ENCODE results near the gene PALD1. TPM values are rescaled to one million over a fixed set of nuclear protein-coding genes. Genes with fewer than 3 reads are reported as not detected.

The PALD1 gene
- total and polyA plus RNA-seq, 2 experiments from 2014 or later, result 11.9 to 58.2 TPM

DNA sequence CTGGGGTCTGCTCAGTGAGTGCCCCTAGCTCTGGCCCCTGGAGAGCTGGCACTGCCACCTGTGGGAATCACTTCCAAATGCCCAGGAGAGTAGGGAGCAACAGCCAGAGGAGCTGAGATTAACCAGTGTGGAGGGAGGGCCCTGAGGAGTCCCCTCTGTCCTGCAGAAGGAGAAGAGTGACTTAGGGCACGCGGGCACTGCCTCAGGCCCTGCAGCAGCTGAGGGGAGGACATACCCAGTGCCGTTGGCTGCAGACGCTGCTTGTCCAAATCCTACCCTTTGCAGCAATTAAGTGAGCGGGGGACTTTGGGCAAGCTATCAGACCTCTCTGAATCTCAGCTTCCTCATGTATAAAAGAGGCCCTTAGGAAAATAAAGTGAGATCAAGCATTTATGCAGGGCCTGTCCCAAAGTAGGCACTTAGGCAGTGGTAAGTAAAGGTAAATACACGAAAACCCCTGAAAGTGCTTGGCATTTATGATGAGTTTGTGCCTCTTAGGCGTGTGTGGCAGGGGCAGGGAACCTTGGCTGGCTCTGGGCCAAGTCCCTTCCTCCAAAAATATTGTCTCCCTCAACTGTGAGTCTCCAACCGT is 107.1 kb downstream of the PALD1 start (continued):
- TF ChIP-seq ZNF331 (CRISPR knock-in tag; IDR thresholded peaks at IDR 0.05; ENCODE audit: low read depth) (no peak), CREB1 (CRISPR knock-in tag; IDR thresholded peaks at IDR 0.05; ENCODE audit: low read depth) (no peak), POLR2AphosphoS5 (IDR thresholded peaks at IDR 0.05; ENCODE audit: low read depth) (no peak), STAT1 (IDR thresholded peaks at IDR 0.05; ENCODE audit: unreplicated experiment) (no peak)
- TF ChIP-seq, protein P1, sequence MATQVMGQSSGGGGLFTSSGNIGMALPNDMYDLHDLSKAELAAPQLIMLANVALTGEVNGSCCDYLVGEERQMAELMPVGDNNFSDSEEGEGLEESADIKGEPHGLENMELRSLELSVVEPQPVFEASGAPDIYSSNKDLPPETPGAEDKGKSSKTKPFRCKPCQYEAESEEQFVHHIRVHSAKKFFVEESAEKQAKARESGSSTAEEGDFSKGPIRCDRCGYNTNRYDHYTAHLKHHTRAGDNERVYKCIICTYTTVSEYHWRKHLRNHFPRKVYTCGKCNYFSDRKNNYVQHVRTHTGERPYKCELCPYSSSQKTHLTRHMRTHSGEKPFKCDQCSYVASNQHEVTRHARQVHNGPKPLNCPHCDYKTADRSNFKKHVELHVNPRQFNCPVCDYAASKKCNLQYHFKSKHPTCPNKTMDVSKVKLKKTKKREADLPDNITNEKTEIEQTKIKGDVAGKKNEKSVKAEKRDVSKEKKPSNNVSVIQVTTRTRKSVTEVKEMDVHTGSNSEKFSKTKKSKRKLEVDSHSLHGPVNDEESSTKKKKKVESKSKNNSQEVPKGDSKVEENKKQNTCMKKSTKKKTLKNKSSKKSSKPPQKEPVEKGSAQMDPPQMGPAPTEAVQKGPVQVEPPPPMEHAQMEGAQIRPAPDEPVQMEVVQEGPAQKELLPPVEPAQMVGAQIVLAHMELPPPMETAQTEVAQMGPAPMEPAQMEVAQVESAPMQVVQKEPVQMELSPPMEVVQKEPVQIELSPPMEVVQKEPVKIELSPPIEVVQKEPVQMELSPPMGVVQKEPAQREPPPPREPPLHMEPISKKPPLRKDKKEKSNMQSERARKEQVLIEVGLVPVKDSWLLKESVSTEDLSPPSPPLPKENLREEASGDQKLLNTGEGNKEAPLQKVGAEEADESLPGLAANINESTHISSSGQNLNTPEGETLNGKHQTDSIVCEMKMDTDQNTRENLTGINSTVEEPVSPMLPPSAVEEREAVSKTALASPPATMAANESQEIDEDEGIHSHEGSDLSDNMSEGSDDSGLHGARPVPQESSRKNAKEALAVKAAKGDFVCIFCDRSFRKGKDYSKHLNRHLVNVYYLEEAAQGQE (IDR thresholded peaks at IDR 0.05; ENCODE audit: unreplicated experiment), result no peak
- TF ChIP-seq, protein P2, sequence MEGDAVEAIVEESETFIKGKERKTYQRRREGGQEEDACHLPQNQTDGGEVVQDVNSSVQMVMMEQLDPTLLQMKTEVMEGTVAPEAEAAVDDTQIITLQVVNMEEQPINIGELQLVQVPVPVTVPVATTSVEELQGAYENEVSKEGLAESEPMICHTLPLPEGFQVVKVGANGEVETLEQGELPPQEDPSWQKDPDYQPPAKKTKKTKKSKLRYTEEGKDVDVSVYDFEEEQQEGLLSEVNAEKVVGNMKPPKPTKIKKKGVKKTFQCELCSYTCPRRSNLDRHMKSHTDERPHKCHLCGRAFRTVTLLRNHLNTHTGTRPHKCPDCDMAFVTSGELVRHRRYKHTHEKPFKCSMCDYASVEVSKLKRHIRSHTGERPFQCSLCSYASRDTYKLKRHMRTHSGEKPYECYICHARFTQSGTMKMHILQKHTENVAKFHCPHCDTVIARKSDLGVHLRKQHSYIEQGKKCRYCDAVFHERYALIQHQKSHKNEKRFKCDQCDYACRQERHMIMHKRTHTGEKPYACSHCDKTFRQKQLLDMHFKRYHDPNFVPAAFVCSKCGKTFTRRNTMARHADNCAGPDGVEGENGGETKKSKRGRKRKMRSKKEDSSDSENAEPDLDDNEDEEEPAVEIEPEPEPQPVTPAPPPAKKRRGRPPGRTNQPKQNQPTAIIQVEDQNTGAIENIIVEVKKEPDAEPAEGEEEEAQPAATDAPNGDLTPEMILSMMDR (conservative IDR thresholded peaks at IDR 0.05; ENCODE audit: low read depth in 2 of 2), result no peak

DNA sequence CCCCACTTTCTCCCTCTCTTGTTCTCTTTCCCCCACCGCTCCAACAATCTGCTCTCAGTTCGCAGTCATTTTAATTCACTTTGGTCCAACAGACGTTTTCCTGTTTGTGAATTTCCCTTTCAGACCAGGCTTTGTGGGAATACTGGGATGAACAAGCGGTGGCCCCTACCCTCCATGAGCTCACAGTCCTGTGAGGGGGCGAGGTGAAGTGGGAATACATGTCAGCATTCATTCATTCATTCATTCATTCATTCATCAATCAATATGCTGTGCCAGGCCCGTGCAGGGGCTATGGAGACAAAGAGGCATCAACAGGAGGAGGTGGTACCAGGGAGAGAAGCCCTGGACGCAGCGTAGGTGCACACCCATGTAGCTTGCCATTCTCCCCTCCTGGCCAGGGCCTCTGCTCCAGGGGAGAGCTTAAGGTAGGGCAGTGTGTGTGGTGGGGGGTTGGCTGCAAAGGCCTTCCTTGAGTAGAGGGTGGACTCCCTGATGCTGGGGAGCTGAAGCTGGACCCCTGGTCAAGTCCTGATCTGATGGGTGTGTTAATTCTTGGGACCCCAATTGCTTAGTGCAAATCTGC is 107.9 kb downstream of the PALD1 start:
- Histone ChIP-seq H3K4me2 (no peak overlapping the region), H3F3A (replicated peaks; ENCODE audit: low read depth) (peaks cover 3% of the 10 kb centered on the region; the same call in 1 of the 2 replicates), H4K20me1 (replicated peaks; ENCODE audit: insufficient read depth) (no peaks in the 10 kb centered on the region), H3K79me2 (replicated peaks; ENCODE audit: insufficient read depth) (no peaks in the 10 kb centered on the region), H3K27ac (ENCODE audit: low read depth) (no peak overlapping the region), H3K4me3 (no peak overlapping the region), H3K4me1 (ENCODE audit: insufficient read depth) (peaks cover 14% of the 10 kb centered on the region; the same call in 1 of the 2 replicates), H3K27me3 (ENCODE audit: insufficient read depth) (no peaks in the 10 kb centered on the region), H3K36me3 (ENCODE audit: insufficient read depth) (no peaks in the 10 kb centered on the region), H3K9me2 (ENCODE audit: insufficient read depth) (peaks cover 9% of the 10 kb centered on the region; the same call in 1 of the 2 replicates), H2AFZ (no peak overlapping the region)
- peaks cover 20% of the 10 kb centered on the region for H3K4me1 Mint-ChIP-seq
- H3K9me3 Mint-ChIP-seq, result no peaks in the 10 kb centered on the region
- ATAC-seq (no peak), DNase-seq (ENCODE audit: low spot score) (no peak)
- H3K27me3 Mint-ChIP-seq (ENCODE audit: insufficient read depth, low read depth, poor library complexity), result peaks cover 10% of the 10 kb centered on the region
- no peaks in the 10 kb centered on the region for H3K36me3 Mint-ChIP-seq (ENCODE audit: low read depth)
- no peak overlapping the region for H3K4me3 Mint-ChIP-seq
- H3K27ac Mint-ChIP-seq, result no peak overlapping the region
- TF ChIP-seq, protein P3, sequence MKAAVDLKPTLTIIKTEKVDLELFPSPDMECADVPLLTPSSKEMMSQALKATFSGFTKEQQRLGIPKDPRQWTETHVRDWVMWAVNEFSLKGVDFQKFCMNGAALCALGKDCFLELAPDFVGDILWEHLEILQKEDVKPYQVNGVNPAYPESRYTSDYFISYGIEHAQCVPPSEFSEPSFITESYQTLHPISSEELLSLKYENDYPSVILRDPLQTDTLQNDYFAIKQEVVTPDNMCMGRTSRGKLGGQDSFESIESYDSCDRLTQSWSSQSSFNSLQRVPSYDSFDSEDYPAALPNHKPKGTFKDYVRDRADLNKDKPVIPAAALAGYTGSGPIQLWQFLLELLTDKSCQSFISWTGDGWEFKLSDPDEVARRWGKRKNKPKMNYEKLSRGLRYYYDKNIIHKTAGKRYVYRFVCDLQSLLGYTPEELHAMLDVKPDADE (IDR thresholded peaks at IDR 0.05), result no peak
- TF ChIP-seq EZH2 (IDR thresholded peaks at IDR 0.05; ENCODE audit: low read depth, unreplicated experiment) (no peak), ZNF331 (CRISPR knock-in tag; IDR thresholded peaks at IDR 0.05; ENCODE audit: low read depth) (no peak), EZH2phosphoT487 (IDR thresholded peaks at IDR 0.05; ENCODE audit: unreplicated experiment) (no peak), POLR2AphosphoS5 (IDR thresholded peaks at IDR 0.05; ENCODE audit: low read depth) (no peak)
- TF ChIP-seq, protein P1 (IDR thresholded peaks at IDR 0.05; ENCODE audit: unreplicated experiment), result no peak
